IMR-90 (cell line): ENCODE measurements around the gene ITGB2. TPM values are rescaled to one million over a fixed set of nuclear protein-coding genes. Genes with fewer than 3 reads are reported as not detected.
A peak's percentile ranks its signal among the peaks of the same experiment; 100 is the strongest.

ENCODE experiments used
- ATAC-seq: fragments of 200-7000 bp; cut with Tn5 transposase; 2 replicates; pipeline ENCODE4 v1.9.1; 2020; ENCODE audit warnings: low read depth, mild to moderate bottlenecking, moderate library complexity
- BruUV-seq: library from RNA; stranded (reverse); fragments of 400-500 nt; replicated peaks from 2 replicates; lab custom pipeline; 2021; lab: Mats Ljungman, UMichigan
- CTCF ChIA-PET: fragments of 300-600 bp; formaldehyde crosslinking; extraction: SDS; loops from one replicate; lab custom pipeline; 2021; ENCODE audit warnings: antibody characterized with exemption; lab: Yijun Ruan, JAX
- POLR2A ChIA-PET: fragments of 300-600 bp; sonication (Branson Sonifier 250); formaldehyde crosslinking; loops from one replicate; lab custom pipeline; 2022; ENCODE audit warnings: antibody characterized with exemption; ENCODE audit not compliant: unreplicated experiment; lab: Charles Lee
- DNase-seq: peaks from one replicate; pipeline ENCODE4 v3.0.0; 2013
- H2AFZ ChIP-seq: replicated peaks from 2 replicates; pipeline ENCODE3; 2013; ENCODE audit warnings: low read length, mild to moderate bottlenecking; ENCODE audit not compliant: poor library complexity
- H2AK5ac ChIP-seq: 2 replicates; pipeline ENCODE4 v1.6.1; 2013; ENCODE audit warnings: low read depth, low read length, inconsistent platforms
- H2AK9ac ChIP-seq: replicated peaks from 2 replicates; pipeline ENCODE3; 2013; ENCODE audit warnings: mild to moderate bottlenecking, low read depth, low read length, moderate library complexity; ENCODE audit not compliant: poor library complexity
- H2BK120ac ChIP-seq: 2 replicates; pipeline ENCODE4 v1.6.1; 2013; ENCODE audit warnings: low read depth, low read length, inconsistent platforms
- H2BK15ac ChIP-seq: 3 replicates; pipeline ENCODE4 v1.6.1; 2013; ENCODE audit warnings: low read depth, low read length, inconsistent platforms
- H2BK20ac ChIP-seq: 2 replicates; pipeline ENCODE4 v1.6.1; 2013; ENCODE audit warnings: low read depth, mild to moderate bottlenecking, inconsistent platforms, low read length, moderate library complexity
- H2BK5ac ChIP-seq: 2 replicates; pipeline ENCODE4 v1.6.1; 2013; ENCODE audit warnings: mild to moderate bottlenecking, low read depth, low read length, inconsistent platforms; ENCODE audit not compliant: poor library complexity, severe bottlenecking
- H3K14ac ChIP-seq: replicated peaks from 2 replicates; pipeline ENCODE4 v1.6.1; 2013; ENCODE audit warnings: low read depth, low read length, inconsistent platforms
- H3K18ac ChIP-seq: 2 replicates; pipeline ENCODE4 v1.6.1; 2013; ENCODE audit warnings: low read depth, low read length, control low read depth
- H3K23ac ChIP-seq: 2 replicates; pipeline ENCODE4 v1.6.1; 2013; ENCODE audit warnings: low read depth, low read length, inconsistent platforms
- H3K27ac ChIP-seq: 2 replicates; pipeline ENCODE4 v1.5.1; 2013; ENCODE audit warnings: mild to moderate bottlenecking, control low read depth, low read length; ENCODE audit not compliant: insufficient read depth
- H3K27me3 ChIP-seq: 2 replicates; pipeline ENCODE4 v1.6.1; 2013; ENCODE audit warnings: low read length; ENCODE audit not compliant: control insufficient read depth, insufficient read depth
- H3K36me3 ChIP-seq: 2 replicates; pipeline ENCODE4 v1.6.1; 2013; ENCODE audit warnings: low read length, mixed read lengths; ENCODE audit not compliant: control insufficient read depth, insufficient read depth
- H3K4ac ChIP-seq: 2 replicates; pipeline ENCODE4 v1.6.1; 2013; ENCODE audit warnings: low read depth, low read length, inconsistent platforms
- H3K4me1 ChIP-seq: 2 replicates; pipeline ENCODE4 v1.6.1; 2013; ENCODE audit warnings: low read length, mixed read lengths; ENCODE audit not compliant: control insufficient read depth, insufficient read depth
- H3K4me2 ChIP-seq: 2 replicates; pipeline ENCODE4 v1.6.1; 2013; ENCODE audit warnings: low read depth, mild to moderate bottlenecking, control low read depth, low read length, moderate library complexity
- H3K4me3 ChIP-seq: 2 replicates; pipeline ENCODE4 v1.5.1; 2013; ENCODE audit warnings: low read depth, mild to moderate bottlenecking, control low read depth, low read length, moderate library complexity; ENCODE audit not compliant: insufficient read depth
- H3K56ac ChIP-seq: 2 replicates; pipeline ENCODE4 v1.6.1; 2013; ENCODE audit warnings: low read length, inconsistent platforms; ENCODE audit not compliant: insufficient read depth; ENCODE audit errors: extremely low read depth
- H3K79me1 ChIP-seq, 2 experiments: 2 replicates each; pipeline ENCODE4 v1.6.1; 2013; ENCODE audit warnings: low read length in 2 of 2, inconsistent platforms in 1 of 2, low read depth in 1 of 2
- H3K9ac ChIP-seq: 2 replicates; pipeline ENCODE4 v1.6.1; 2013; ENCODE audit warnings: low read depth, low read length, control low read depth
- H3K9me1 ChIP-seq: 2 replicates; pipeline ENCODE4 v1.6.1; 2013; ENCODE audit warnings: low read length, inconsistent platforms; ENCODE audit not compliant: insufficient read depth
- H3K9me3 ChIP-seq: 2 replicates; pipeline ENCODE4 v1.6.1; 2013; ENCODE audit warnings: low read length; ENCODE audit not compliant: control insufficient read depth, insufficient read depth
- H4K20me1 ChIP-seq: 2 replicates; pipeline ENCODE4 v1.6.1; 2013; ENCODE audit warnings: low read length, inconsistent platforms; ENCODE audit not compliant: insufficient read depth
- H4K5ac ChIP-seq: 2 replicates; pipeline ENCODE4 v1.6.1; 2013; ENCODE audit warnings: mild to moderate bottlenecking, low read depth, low read length, control low read depth
- H4K8ac ChIP-seq, 2 experiments: 2 replicates each; pipeline ENCODE4 v1.6.1; 2013; ENCODE audit warnings: low read depth in 2 of 2, low read length in 2 of 2, control low read depth in 1 of 2, inconsistent platforms in 1 of 2
- H4K91ac ChIP-seq: 2 replicates; pipeline ENCODE4 v1.6.1; 2013; ENCODE audit warnings: low read depth, low read length, inconsistent platforms; ENCODE audit not compliant: insufficient read depth
- BHLHE40 ChIP-seq: fragments of 150-350 bp; IDR thresholded peaks from 2 replicates; pipeline ENCODE4 v1.6.1; 2016; ENCODE audit warnings: mild to moderate bottlenecking, low read depth, low read length
- CEBPB ChIP-seq: IDR thresholded peaks from 2 replicates; pipeline ENCODE4 v1.6.1; 2012; ENCODE audit warnings: low read depth, low read length, improper control_type of control experiment
- CHD1 ChIP-seq: IDR thresholded peaks from 2 replicates; pipeline ENCODE4 v1.6.1; 2012; ENCODE audit warnings: low read depth, low read length, improper control_type of control experiment
- CTCF ChIP-seq: conservative IDR thresholded peaks from 2 replicates; pipeline ENCODE4 v1.5.1; 2012; ENCODE audit warnings: mild to moderate bottlenecking, low read depth, low read length, improper control_type of control experiment
- ELK1 ChIP-seq: fragments of 150-350 bp; IDR thresholded peaks from 2 replicates; pipeline ENCODE4 v1.6.1; 2016; ENCODE audit warnings: low read depth, mild to moderate bottlenecking, low read length, moderate library complexity, borderline replicate concordance
- FOS ChIP-seq: fragments of 150-350 bp; IDR thresholded peaks from 2 replicates; pipeline ENCODE4 v1.6.1; 2016; ENCODE audit warnings: low read depth, low read length
- MAFK ChIP-seq: IDR thresholded peaks from 2 replicates; pipeline ENCODE4 v1.6.1; 2012; ENCODE audit warnings: low read depth, low read length, improper control_type of control experiment
- MAZ ChIP-seq: IDR thresholded peaks from 2 replicates; pipeline ENCODE4 v1.6.1; 2012; ENCODE audit warnings: low read depth, mild to moderate bottlenecking, low read length, improper control_type of control experiment, moderate library complexity, borderline replicate concordance
- MXI1 ChIP-seq: IDR thresholded peaks from 2 replicates; pipeline ENCODE4 v1.6.1; 2012; ENCODE audit warnings: low read depth, mild to moderate bottlenecking, low read length, moderate library complexity, borderline replicate concordance
- NFE2L2 ChIP-seq: fragments of 150-350 bp; IDR thresholded peaks from 2 replicates; pipeline ENCODE4 v1.6.1; 2016; ENCODE audit warnings: low read depth, mild to moderate bottlenecking, low read length
- POLR2A ChIP-seq: IDR thresholded peaks from 2 replicates; pipeline ENCODE4 v1.6.1; 2012; ENCODE audit warnings: mild to moderate bottlenecking, low read depth, low read length
- RAD21 ChIP-seq: IDR thresholded peaks from 2 replicates; pipeline ENCODE4 v1.6.1; 2012; ENCODE audit warnings: low read length, improper control_type of control experiment
- RCOR1 ChIP-seq: IDR thresholded peaks from 2 replicates; pipeline ENCODE4 v1.6.1; 2012; ENCODE audit warnings: mild to moderate bottlenecking, low read length, improper control_type of control experiment; ENCODE audit not compliant: insufficient replicate concordance
- RFX5 ChIP-seq: IDR thresholded peaks from 2 replicates; pipeline ENCODE4 v1.8.0; 2012; ENCODE audit warnings: low read depth, mild to moderate bottlenecking, low read length, moderate library complexity
- SMC3 ChIP-seq: fragments of 150-350 bp; IDR thresholded peaks from 2 replicates; pipeline ENCODE4 v1.6.1; 2016; ENCODE audit warnings: low read depth, mild to moderate bottlenecking, antibody characterized with exemption, low read length, moderate library complexity
- WGBS, 2 experiments: methylation state at CpG; one replicate each; pipeline versions ENCODE4 v1.1.5 to v1.1.7; 2013; ENCODE audit warnings: missing lambda C conversion rate in 2 of 2; ENCODE audit not compliant: insufficient read length in 1 of 2; ENCODE audit errors: extremely low coverage in 2 of 2; 5-methylcytosine and 5-hydroxymethylcytosine counted together
- dilution Hi-C: fragments of 300-500 bp; cut with HindIII; formaldehyde crosslinking; loops from one replicate; pipeline ENCODE4 v1.14.3; 2018; ENCODE audit warnings: low sequenced_read_pairs; ENCODE audit not compliant: unreplicated experiment
- in situ Hi-C: fragments of 300-500 bp; cut with MboI; formaldehyde crosslinking; loops from 3 replicates; pipeline ENCODE4 v1.14.3; 2019; ENCODE audit warnings: low sequenced_read_pairs, inconsistent platforms, mixed read lengths
- intact Hi-C: fragments of 100-400 bp; cut with micrococcal nuclease; formaldehyde crosslinking; loops from 2 replicates; pipeline ENCODE4 v1.10.0; 2022
- polyA plus RNA-seq, 3 experiments: library from polyadenylated mRNA; depleted of rRNA; stranded (reverse); fragments of >200 nt; gene quantifications; 2 replicates each; pipeline ENCODE4 v1.2.3, GENCODE V29; 2012; ENCODE audit warnings: low replicate concordance in 1 of 3
- total RNA-seq: library from RNA; depleted of rRNA; stranded (reverse); fragments of >200 nt; gene quantifications from 2 replicates; pipeline ENCODE4 v1.2.3, GENCODE V29; 2012
- TF ChIP-seq, protein P1 (sequence below): fragments of 150-350 bp; IDR thresholded peaks from 2 replicates; pipeline ENCODE4 v1.6.1; 2017; ENCODE audit warnings: mild to moderate bottlenecking, antibody characterized with exemption, low read length, low read depth

The ITGB2 gene
- total and polyA plus RNA-seq, 2 of the 4 experiments (the other 2 are of a cell fraction) = 0.14 TPM; not detected in 1

GRCh38 chr21:44905016-44905727 is 15.5 kb downstream of the ITGB2 start:
- no peak overlapping the region for H3K18ac ChIP-seq
- DNase-seq (no peak), ATAC-seq (no peak)
- in situ Hi-C loops = no loop called here
- H3K14ac ChIP-seq = no peak overlapping the region
- peaks cover 6% of the 10 kb centered on the region; the same call in 1 of the 2 replicates for H3K4me1 ChIP-seq
- H4K5ac ChIP-seq = no peak overlapping the region
- H3K9ac ChIP-seq = no peak overlapping the region
- H3K4me3 ChIP-seq = no peak overlapping the region
- no peak overlapping the region for H2BK20ac ChIP-seq
- H3K27ac ChIP-seq = no peak overlapping the region
- H3K9me1 ChIP-seq = peaks cover 15% of the 10 kb centered on the region; the same call in 1 of the 2 replicates
- no TSS peak for BruUV-seq
- peak overlapping the region; percentile 32 for H2AFZ ChIP-seq
- H2BK120ac ChIP-seq = no peak overlapping the region
- H2AK5ac ChIP-seq = no peak overlapping the region
- no peak overlapping the region for H2BK5ac ChIP-seq
- H3K9me3 ChIP-seq = no peaks in the 10 kb centered on the region
- 79% methylated on average over 4 of the region's 22 CpGs; no CpG with 5 or more reads in 1 of the 2 experiments for WGBS, 2 experiments
- CTCF ChIA-PET = no interaction called here
- peaks cover 82% of the 10 kb centered on the region for H3K27me3 ChIP-seq
- no peak overlapping the region for H3K56ac ChIP-seq
- H2BK15ac ChIP-seq = no peak overlapping the region
- TF ChIP-seq SMC3 = no peak
- TF ChIP-seq MXI1 = no peak
- TF ChIP-seq CEBPB = no peak
- no peak for TF ChIP-seq RAD21
- no peak for TF ChIP-seq FOS
- TF ChIP-seq BHLHE40 = no peak
- no peak for TF ChIP-seq RFX5
- no peak for TF ChIP-seq CTCF
- no peak for TF ChIP-seq RCOR1
- no peak for TF ChIP-seq NFE2L2
- TF ChIP-seq MAZ = no peak
- TF ChIP-seq, protein P1, sequence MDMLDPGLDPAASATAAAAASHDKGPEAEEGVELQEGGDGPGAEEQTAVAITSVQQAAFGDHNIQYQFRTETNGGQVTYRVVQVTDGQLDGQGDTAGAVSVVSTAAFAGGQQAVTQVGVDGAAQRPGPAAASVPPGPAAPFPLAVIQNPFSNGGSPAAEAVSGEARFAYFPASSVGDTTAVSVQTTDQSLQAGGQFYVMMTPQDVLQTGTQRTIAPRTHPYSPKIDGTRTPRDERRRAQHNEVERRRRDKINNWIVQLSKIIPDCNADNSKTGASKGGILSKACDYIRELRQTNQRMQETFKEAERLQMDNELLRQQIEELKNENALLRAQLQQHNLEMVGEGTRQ = no peak
- TF ChIP-seq CHD1 = no peak
- TF ChIP-seq MAFK = no peak
- no peak for TF ChIP-seq ELK1
- no peak for TF ChIP-seq POLR2A
- H3K4ac ChIP-seq = no peak overlapping the region
- no peak overlapping the region for H4K8ac ChIP-seq
- H3K4me2 ChIP-seq = no peak overlapping the region
- POLR2A ChIA-PET = no interaction called here
- no peaks in the 10 kb centered on the region for H4K20me1 ChIP-seq
- H3K23ac ChIP-seq = no peak overlapping the region
- no peaks in the 10 kb centered on the region for H3K36me3 ChIP-seq
- H3K79me1 ChIP-seq = no peaks in the 10 kb centered on the region
- H4K91ac ChIP-seq = no peak overlapping the region
- H2AK9ac ChIP-seq = no peak overlapping the region
- dilution Hi-C loops = no loop called here
- intact Hi-C loops = no loop called here
